ENCODE results near the gene RUNX1. TPM values are rescaled to one million over a fixed set of nuclear protein-coding genes. Genes with fewer than 3 reads are reported as not detected.

The RUNX1 gene
- total RNA-seq, 1 experiment from 2014 or later: 55.2 TPM

- DNase-seq (peak; percentile 40), ATAC-seq (peak; percentile 70)
- Histone ChIP-seq H2AFZ (ENCODE audit: low read length) (no peak overlapping the region), H3K27ac (ENCODE audit: low read length) (no peak overlapping the region), H3K9me2 (replicated peaks; ENCODE audit: low read length) (no peaks in the 10 kb centered on the region), H3K9me3 (ENCODE audit: low read length) (no peaks in the 10 kb centered on the region), H3K4me3 (ENCODE audit: low read length) (no peak overlapping the region), H3K27me3 (ENCODE audit: low read length) (no peaks in the 10 kb centered on the region), H3F3A (ENCODE audit: low read length, unreplicated experiment) (no peaks in the 10 kb centered on the region), H3K79me2 (ENCODE audit: low read length) (peaks cover 60% of the 10 kb centered on the region), H4K20me1 (ENCODE audit: low read length) (0 out of 2 replicates have a peak, but pooled peaks cover 4% of the 10 kb centered on the region), H3K4me2 (ENCODE audit: low read length) (no peak overlapping the region), H3K9ac (ENCODE audit: low read length) (no peak overlapping the region), H3K36me3 (ENCODE audit: low read depth, low read length) (no peaks in the 10 kb centered on the region; the same call in 1 of the 2 replicates), H3K4me1 (ENCODE audit: insufficient read depth, low read length) (peaks cover 21% of the 10 kb centered on the region)
- intact Hi-C loops (cut with micrococcal nuclease): loop anchor here (10.0 kb wide), 1 partner anchor 107 kb away; no protein-coding TSS in a partner anchor
- ChIA-PET POLR2A (ENCODE audit: unreplicated experiment) (no interaction called here), CTCF (no interaction called here)
- TF ChIP-seq EZH2 (IDR thresholded peaks at IDR 0.05; ENCODE audit: low read length, unreplicated experiment): no peak
- no peak for TF ChIP-seq CTCF (conservative IDR thresholded peaks at IDR 0.05; ENCODE audit: low read depth, low read length)
- no peak for TF ChIP-seq EZH2phosphoT487 (IDR thresholded peaks at IDR 0.05; ENCODE audit: borderline replicate concordance, low read length)
- BruUV-seq (replicated peaks): no TSS peak
Observed at GRCh38 chr21:35011681-35012080, 37.4 kb downstream of the RUNX1 start.

GRCh38 chr21:35010447-35010846, 38.7 kb downstream of the RUNX1 start:
- no peak overlapping the region for H3K9ac ChIP-seq (ENCODE audit: low read length)
- TF ChIP-seq EZH2 (IDR thresholded peaks at IDR 0.05; ENCODE audit: low read length, unreplicated experiment) (no peak), CTCF (conservative IDR thresholded peaks at IDR 0.05; ENCODE audit: low read depth, low read length) (no peak), EZH2phosphoT487 (IDR thresholded peaks at IDR 0.05; ENCODE audit: borderline replicate concordance, low read length) (no peak)
- no peak overlapping the region for H3K4me3 ChIP-seq (ENCODE audit: low read length)
- ChIA-PET POLR2A (ENCODE audit: unreplicated experiment) (no interaction called here), CTCF (no interaction called here)
- no peaks in the 10 kb centered on the region; the same call in none of the 2 replicates for H3K36me3 ChIP-seq (ENCODE audit: low read depth, low read length)
- DNase-seq: no peak
- no TSS peak for BruUV-seq (replicated peaks)
- no peak overlapping the region for H3K4me2 ChIP-seq (ENCODE audit: low read length)
- H3K27me3 ChIP-seq (ENCODE audit: low read length): no peaks in the 10 kb centered on the region
- no peaks in the 10 kb centered on the region for H3K9me3 ChIP-seq (ENCODE audit: low read length)
- no peaks in the 10 kb centered on the region for H3K9me2 ChIP-seq (replicated peaks; ENCODE audit: low read length)
- no peaks in the 10 kb centered on the region for H3F3A ChIP-seq (ENCODE audit: low read length, unreplicated experiment)
- peaks cover 64% of the 10 kb centered on the region for H3K79me2 ChIP-seq (ENCODE audit: low read length)
- peaks cover 13% of the 10 kb centered on the region; the same call in 1 of the 2 replicates for H3K4me1 ChIP-seq (ENCODE audit: insufficient read depth, low read length)
- H2AFZ ChIP-seq (ENCODE audit: low read length): no peak overlapping the region
- 0 out of 2 replicates have a peak, but pooled peaks cover 4% of the 10 kb centered on the region for H4K20me1 ChIP-seq (ENCODE audit: low read length)
- intact Hi-C loops (cut with micrococcal nuclease): loop anchor here (10.0 kb wide), 1 partner anchor 106 kb away; no protein-coding TSS in a partner anchor
- peak; percentile 66 for ATAC-seq
- H3K27ac ChIP-seq (ENCODE audit: low read length): no peak overlapping the region

- Histone ChIP-seq H3K9ac (ENCODE audit: low read length) (no peak overlapping the region), H3K9me2 (replicated peaks; ENCODE audit: low read length) (no peaks in the 10 kb centered on the region), H2AFZ (ENCODE audit: low read length) (no peak overlapping the region), H3K79me2 (ENCODE audit: low read length) (peaks cover 76% of the 10 kb centered on the region), H4K20me1 (ENCODE audit: low read length) (peaks cover 10% of the 10 kb centered on the region; the same call in 1 of the 2 replicates), H3K27me3 (ENCODE audit: low read length) (no peaks in the 10 kb centered on the region), H3K4me2 (ENCODE audit: low read length) (no peak overlapping the region), H3K4me3 (ENCODE audit: low read length) (no peak overlapping the region), H3F3A (ENCODE audit: low read length, unreplicated experiment) (no peaks in the 10 kb centered on the region), H3K4me1 (ENCODE audit: insufficient read depth, low read length) (peaks cover 9% of the 10 kb centered on the region; the same call in 1 of the 2 replicates), H3K9me3 (ENCODE audit: low read length) (no peaks in the 10 kb centered on the region), H3K36me3 (ENCODE audit: low read depth, low read length) (peaks cover 7% of the 10 kb centered on the region), H3K27ac (ENCODE audit: low read length) (no peak overlapping the region)
- BruUV-seq (replicated peaks): no TSS peak
- POLR2A ChIA-PET (ENCODE audit: unreplicated experiment): no interaction called here
- intact Hi-C loops (cut with micrococcal nuclease): no loop called here
- no peak for DNase-seq
- no peak for TF ChIP-seq CTCF (conservative IDR thresholded peaks at IDR 0.05; ENCODE audit: low read depth, low read length)
- no peak for TF ChIP-seq EZH2phosphoT487 (IDR thresholded peaks at IDR 0.05; ENCODE audit: borderline replicate concordance, low read length)
- TF ChIP-seq EZH2 (IDR thresholded peaks at IDR 0.05; ENCODE audit: low read length, unreplicated experiment): no peak
- CTCF ChIA-PET: no interaction called here
- ATAC-seq: no peak
Observed at GRCh38 chr21:35007348-35007747, 41.8 kb downstream of the RUNX1 start.
